ENCODE results near the gene CSK. TPM values are rescaled to one million over a fixed set of nuclear protein-coding genes. Genes with fewer than 3 reads are reported as not detected.

The CSK gene
- total RNA-seq, 1 donor: 28.1 TPM

DNA sequence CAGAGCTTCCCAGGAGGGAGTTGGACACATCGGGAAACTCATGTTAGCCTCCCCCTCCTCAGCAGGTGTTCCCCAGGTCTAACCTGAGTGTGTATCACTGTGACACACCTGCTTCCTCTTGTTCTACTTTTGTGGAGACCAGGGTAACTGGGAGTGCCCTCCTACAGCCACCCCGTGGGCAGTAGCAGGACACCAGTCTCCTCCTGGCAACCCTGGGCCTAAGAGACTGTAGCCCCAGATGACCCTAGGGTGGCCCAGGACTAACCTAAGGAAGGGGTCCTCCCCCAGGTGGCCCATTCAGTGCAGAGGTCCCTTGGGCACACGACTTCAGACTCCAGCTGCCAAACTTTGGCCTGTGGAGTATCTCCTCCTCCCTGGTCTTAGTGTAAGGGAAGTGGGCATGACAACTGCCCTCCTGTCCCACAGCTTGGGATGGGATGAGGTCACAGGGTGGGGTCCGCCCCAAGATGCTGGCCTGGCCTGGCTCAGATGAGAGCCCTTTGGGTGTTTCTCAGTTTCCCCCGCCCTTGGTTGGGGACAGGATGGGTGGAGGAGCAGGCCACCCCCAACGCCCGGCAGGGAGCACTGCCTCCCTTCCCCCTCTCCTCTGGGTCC lies 4.8 kb downstream of the CSK start:
- DNase-seq (ENCODE audit: low read depth): no peak
- H3K4me3 ChIP-seq (ENCODE audit: low read depth, low read length): no peak overlapping the region
- TF ChIP-seq, protein P1, sequence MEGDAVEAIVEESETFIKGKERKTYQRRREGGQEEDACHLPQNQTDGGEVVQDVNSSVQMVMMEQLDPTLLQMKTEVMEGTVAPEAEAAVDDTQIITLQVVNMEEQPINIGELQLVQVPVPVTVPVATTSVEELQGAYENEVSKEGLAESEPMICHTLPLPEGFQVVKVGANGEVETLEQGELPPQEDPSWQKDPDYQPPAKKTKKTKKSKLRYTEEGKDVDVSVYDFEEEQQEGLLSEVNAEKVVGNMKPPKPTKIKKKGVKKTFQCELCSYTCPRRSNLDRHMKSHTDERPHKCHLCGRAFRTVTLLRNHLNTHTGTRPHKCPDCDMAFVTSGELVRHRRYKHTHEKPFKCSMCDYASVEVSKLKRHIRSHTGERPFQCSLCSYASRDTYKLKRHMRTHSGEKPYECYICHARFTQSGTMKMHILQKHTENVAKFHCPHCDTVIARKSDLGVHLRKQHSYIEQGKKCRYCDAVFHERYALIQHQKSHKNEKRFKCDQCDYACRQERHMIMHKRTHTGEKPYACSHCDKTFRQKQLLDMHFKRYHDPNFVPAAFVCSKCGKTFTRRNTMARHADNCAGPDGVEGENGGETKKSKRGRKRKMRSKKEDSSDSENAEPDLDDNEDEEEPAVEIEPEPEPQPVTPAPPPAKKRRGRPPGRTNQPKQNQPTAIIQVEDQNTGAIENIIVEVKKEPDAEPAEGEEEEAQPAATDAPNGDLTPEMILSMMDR (IDR thresholded peaks at IDR 0.05; ENCODE audit: insufficient read depth, low read length): no peak

DNA sequence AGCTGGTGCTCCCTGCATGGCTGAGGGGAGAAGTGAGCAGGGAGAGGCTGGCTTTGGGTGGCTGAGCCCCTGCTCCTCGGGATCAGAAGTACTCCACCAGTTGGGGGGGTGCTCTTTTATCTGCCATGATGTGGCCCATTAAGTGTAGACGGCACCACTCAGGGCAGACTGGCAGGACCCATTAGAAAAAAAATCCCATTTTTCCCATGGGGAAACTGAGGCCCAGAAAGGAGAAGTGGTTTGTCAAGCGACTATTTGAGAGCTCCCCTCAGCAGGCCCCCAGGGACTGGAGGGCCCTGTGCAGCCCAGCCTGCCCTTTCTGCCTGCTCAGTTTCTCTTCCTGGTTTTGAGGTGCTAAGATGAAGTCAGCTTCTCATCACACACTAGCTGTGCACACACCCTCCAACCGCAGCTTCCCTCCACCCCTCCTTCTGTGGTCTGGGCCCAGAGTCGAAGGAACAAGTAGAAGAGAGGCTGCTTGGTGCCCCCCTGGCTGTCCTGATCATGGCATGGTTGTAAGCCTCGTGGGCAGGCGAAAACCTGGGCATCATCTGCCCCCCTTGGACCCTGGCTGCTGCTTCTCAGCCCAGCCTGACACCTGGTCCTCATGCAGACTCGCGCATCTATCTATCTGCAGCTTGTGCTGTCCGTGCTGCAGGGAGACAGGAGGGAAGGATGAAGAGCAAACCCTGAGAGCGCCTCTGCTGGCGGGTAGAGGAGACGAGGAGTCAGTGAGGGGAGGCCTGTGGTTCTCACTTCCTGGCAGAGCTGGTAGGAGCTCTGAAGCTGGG lies 5.6 kb downstream of the CSK start:
- no peak overlapping the region for H3K4me3 ChIP-seq (ENCODE audit: low read depth, low read length)
- peak; percentile 54 for DNase-seq (ENCODE audit: low read depth)
- TF ChIP-seq, protein P1 (IDR thresholded peaks at IDR 0.05; ENCODE audit: insufficient read depth, low read length): peak; percentile 66

DNA sequence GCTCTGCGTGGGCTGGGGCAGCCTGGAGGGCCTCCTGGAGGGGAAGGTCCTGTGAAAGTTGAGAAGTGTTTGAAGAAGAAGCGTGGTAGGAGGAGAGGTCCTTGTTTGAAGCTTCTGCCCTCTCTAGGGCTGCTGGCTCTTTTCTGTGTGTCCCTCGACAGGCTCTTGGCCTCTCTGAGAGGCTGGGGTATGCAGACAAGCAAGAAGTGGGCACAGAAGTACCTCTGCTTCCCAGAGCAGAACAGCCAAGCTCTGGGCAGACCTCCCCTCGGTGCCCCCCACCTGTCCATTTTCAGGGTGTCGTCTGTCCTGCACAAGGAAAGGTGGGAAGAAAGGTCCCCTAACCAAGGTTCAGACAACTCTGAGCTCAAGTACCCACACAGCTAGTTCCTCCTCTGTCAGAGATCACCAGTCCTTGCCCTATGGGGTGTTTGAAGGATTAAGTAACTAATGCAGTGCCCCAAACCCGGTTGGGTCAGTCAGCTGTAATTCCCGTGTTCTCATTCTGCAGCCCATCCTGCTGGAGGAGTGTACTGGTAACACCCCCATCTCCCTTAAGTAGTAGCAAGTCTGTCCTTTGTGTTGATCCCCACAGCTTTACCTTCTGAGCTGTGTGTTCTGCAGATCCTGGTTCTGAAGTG lies 6.3 kb downstream of the CSK start:
- no peak overlapping the region for H3K4me3 ChIP-seq (ENCODE audit: low read depth, low read length)
- DNase-seq (ENCODE audit: low read depth): no peak
- TF ChIP-seq, protein P1 (IDR thresholded peaks at IDR 0.05; ENCODE audit: insufficient read depth, low read length): no peak

DNA sequence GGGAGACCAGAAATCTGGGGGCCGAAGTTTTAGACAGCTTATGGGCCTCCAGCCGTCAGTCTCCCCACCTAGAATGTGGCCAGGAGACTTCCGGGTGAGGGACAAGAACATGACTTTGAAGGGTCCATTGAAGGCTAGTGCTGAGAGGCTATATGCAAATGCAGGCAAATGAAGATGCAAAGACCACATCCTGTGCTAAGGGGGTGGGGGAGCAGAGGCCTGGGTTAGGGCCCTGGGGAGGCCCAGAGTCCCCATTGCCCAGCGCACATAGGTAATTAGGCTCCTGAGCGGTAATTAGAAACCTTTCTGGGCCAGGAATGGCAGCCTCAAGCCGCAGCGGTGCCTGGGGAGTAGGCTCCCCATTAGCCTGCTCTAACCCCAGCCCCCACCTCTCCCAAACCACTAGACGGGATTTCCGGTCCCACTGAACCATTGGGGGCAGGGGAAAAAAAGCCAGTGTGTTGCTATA lies 6.8 kb downstream of the CSK start:
- H3K4me3 ChIP-seq (ENCODE audit: low read depth, low read length): no peak overlapping the region
- TF ChIP-seq, protein P1 (IDR thresholded peaks at IDR 0.05; ENCODE audit: insufficient read depth, low read length): no peak
- DNase-seq (ENCODE audit: low read depth): no peak

DNA sequence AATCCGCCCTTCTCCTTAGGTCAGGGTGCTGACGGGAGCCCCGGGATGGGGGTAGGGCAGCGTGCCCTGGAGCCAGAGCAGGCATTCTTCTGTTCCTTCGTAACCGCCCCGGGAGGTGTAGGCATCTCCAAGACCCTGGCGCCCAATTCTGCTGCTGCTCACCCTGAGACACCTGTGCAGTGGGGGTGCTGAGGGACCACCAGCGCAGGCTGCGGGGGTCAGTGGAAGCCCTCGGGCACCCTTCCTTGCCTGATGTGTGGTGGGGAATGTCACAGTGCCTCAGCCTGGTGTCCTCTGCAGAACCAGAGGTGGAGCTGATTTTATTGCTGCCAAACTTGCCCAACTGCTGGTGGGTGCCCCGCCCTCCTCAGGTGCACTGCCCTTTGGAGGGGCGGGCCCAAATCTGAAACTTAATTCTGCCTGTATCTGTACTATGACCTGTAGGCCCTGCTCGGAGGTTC lies 7.3 kb downstream of the CSK start:
- H3K4me3 ChIP-seq (ENCODE audit: low read depth, low read length): no peak overlapping the region
- TF ChIP-seq, protein P1 (IDR thresholded peaks at IDR 0.05; ENCODE audit: insufficient read depth, low read length): no peak
- no peak for DNase-seq (ENCODE audit: low read depth)

DNA sequence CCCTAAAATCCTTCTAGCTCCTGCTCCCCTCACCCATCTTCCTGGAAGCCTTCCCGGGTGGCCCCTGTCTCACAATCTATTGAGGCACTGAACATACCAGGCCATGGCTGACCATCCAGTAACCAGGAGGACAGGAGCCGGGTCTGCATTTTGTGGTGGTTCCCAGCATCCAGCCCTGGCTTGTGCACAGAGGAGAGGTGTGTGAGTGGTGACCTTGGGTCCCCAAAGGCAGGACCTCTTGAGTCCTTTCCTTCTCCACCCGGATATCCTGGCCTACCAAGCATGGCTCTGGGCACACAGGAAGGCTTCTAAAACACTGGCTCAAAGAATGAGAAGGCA lies 7.8 kb downstream of the CSK start:
- TF ChIP-seq, protein P1 (IDR thresholded peaks at IDR 0.05; ENCODE audit: insufficient read depth, low read length): no peak
- DNase-seq (ENCODE audit: low read depth): no peak
- no peak overlapping the region for H3K4me3 ChIP-seq (ENCODE audit: low read depth, low read length)

All from fibroblast of the aortic adventitia (primary cell).